ENCODE results near the gene NAT8.
"Not testable (repeated sequence)": the region's sequence is repeated elsewhere in the genome, so short reads cannot be mapped to it uniquely, and the experiment has no call there.

Gene NAT8, protein sequence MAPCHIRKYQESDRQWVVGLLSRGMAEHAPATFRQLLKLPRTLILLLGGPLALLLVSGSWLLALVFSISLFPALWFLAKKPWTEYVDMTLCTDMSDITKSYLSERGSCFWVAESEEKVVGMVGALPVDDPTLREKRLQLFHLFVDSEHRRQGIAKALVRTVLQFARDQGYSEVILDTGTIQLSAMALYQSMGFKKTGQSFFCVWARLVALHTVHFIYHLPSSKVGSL

DNA sequence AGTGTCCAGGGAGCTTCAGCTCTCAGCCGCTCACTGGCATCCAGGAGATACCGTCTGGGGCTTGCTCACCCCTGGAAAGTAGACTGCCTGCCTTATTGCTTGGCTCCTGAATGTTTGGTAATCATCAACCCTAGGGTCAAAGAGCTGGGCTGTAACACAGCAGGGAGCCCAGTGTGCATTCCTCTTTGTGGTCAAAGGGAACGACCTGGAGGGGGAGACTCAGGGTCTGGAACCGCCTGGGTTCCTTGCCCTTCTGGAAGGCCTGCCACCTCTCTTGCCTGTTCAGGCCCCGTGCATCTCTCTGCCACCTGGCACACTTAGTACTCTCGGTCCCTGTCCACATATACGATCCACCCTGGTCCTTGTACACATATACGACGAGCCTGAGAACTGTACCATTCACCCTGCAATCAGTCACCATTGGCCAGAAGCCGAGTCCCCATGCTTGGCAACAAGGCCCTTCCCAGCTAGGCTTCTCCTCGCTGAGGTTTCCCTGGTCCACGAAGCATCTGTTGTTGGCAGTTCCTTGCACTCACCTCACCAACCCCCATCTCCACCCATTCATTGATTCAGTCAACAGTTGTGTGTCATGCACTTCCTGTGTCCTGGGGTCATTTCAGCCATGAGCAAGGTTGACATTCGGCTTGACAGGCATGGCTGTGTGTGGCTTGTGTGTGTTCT, at the start of gene NAT8:
Gene NAT8 (minus strand): TSS at position 85 of the 681 bp plus-strand sequence. CDS start 794 bp downstream, outside the sequence.
- DNase-seq, result no peak

DNA sequence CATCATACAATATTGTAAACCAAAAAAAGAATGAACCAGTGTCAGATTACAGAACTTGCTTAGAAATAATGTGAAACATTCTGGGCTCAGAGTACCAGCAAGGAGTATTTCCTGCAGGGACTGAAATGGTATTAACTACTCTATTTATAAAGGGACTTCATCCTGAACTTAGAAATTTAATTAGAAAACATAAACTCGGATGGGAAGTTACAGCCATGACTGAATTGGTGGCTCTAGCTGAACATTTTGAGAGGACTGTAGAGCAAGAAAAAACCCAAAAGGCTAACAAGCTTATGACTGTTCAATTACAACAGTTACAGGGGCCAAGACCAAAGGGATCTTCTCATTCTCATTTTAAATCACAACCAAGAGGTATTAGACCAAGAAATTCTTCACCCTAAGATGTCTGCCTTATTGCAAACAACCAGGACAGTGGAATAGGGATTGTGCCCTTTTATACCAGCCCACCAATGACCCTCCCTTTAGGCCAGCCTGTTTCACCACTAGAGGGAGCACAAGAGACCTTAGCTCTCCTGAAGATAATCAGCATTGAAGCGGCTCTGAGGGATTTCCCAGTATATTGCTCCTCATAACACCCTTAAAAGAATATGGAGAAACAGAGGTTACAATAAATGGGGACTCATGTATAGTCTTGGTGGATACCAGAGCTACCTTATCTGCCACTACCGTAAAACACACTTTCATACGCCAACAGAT, 48.3 kb upstream of the NAT8 start:
- DNase-seq, result peak in 1 of 2 donors; percentile 9

DNA sequence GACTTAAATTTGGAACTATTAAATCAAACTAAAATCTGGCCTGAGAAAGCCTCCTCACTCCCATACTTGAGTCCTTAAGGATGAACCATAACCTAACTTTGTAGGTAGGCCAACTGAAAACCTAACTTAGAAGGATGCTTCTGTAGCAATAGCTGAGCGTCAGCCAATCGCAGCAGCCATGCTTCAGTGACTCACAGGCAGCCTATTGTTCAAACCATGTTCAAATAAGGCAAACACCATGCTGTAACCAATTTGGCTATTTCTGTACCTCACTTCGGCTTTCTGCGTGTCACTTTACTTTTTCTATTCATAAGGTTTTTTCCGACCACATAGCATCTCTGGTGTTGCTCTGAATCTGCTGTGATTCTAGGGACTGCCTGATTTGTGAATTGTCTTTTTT, 46.3 kb upstream of the NAT8 start:
- not testable (repeated sequence) for DNase-seq

DNA sequence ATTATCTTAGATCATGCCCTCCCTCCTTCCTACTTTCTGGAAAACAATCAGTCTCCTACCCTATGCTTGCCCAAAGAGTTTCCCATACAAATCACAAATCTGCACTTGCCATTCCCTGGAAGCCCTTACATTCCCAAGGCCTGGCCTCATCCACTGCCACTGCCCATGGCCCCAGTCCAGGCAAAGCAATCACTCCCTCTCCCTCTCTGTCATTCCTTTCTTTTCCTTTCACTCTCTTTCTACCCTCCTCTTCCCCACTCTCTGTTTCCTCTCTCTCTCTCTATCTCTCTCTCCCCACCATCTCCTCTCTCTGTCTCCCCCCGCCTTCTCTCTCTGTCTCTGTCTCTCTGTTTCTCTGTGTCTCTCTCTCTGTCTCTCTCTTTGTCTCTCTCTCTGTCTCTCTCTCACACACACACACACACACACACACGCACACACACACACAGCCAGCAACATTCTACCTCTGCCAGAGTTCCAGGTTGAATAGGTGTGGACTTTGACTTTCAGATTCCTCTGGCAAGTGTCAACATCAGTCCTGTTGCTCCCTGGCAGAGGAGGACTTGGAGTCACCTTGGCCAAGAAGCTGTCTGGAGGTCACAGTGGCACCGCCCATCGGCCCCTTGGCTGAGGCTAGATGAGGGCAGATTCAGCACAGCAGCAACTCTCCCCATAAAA, 43.7 kb upstream of the NAT8 start:
- DNase-seq, result no peak

DNA sequence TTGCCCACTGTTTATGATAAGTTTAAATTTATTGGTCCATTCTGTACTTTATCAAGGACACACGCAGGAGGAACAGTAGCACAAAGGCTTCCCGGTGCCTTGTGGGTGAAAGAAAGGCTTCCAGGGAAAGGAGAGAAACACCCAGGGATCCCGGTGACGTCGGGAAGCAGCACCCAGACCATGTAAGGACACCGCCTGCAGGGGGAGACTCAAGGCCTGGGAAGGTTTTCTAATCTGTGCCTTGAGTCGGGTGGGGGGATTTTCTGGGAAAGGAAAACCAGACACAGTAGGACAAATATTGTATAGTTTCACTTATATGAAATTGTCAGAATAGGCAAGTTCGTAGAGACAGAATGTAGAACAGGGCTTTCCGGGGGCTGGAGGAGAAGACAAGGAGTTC, 42.7 kb upstream of the NAT8 start:
- not testable (repeated sequence) for DNase-seq

DNA sequence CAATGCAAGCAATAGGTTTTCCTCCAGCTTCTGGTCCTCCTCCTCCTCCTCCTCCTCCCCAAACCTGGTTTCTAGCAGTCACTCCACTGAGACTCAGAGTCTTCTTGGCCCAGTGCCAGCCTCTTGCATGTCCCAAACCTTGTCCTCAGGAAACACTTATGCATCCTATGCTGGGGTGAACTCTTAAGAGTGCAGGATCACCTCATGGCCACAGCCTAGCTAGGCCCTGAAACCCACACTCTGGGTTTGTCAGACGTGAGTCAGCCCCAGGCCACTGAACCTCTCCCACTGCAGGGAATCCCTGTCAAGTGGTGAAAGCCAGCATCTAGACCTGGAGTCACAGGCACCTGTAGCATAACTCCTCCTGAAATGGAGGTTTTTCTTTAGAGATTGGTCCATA, 42.1 kb upstream of the NAT8 start:
- DNase-seq, result not testable (repeated sequence)

DNA sequence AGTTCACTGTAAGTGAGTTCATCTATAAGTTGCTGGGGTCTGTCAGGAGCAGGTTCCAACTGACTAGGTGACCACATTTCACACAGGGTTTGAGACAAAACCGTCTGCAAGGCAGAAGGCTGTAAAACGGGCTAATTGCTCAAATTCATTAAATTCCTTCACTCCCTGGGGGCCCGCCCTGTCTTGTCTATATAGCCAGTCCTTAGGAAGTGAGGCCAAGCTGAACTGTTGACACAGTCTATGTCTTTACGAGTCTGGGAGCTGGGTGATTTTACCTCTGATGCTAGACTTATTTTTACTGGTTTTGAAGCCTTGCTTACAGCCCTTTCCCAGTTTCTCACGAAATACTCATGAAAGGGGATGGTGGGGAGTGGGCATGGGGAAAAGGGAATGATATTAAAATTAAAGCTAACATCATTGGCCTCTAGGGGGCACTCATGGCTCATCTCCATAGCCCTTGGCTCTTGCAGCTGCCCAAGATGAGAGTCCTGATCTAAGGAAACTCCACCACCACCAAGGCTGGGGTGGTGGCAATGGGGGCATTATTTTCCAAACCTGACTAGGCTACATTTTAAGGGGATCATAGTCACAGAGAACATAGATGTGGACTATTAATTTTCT, 37.8 kb upstream of the NAT8 start:
- DNase-seq, result peak; percentile 38 to 47

DNA sequence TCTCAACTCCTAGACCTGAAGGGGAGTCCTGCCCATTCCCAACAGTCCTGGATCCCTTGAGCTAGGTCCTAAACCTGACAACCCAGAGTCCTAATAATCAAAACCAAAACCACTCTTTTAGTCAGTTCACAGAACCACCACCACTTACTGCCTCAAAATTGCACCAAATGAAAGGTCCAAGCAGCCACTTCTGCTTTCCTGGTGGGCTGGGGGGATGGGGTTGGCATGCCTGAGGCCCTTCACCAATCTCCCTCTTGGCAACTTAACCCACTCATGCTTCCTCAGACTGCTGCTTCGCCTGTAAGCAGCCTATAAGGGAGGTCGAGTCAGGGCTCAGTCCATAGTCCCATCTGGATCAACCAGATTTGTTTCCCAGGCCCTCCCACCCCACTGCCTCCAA, 37.0 kb upstream of the NAT8 start:
- DNase-seq, result not testable (repeated sequence)

DNA sequence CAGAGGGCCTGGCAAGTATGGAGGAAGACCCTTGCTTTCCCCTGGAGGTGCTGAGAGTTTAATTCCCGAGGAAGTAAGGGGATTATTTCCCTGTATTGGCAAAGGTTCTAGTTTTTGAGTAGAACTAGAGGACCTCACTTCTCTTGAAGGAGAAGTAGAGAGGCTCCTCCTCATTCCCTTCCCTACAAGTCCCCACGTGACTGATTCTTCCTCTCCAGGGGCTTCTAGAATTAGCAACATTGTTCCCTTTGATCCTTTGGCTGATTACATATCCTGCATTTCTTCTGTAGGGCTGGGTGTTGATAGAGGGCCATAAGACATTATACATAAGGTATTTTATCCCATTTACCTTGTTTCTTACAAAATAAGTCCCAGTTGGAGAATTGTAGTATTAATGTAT, 35.8 kb upstream of the NAT8 start:
- DNase-seq, result not testable (repeated sequence)

DNA sequence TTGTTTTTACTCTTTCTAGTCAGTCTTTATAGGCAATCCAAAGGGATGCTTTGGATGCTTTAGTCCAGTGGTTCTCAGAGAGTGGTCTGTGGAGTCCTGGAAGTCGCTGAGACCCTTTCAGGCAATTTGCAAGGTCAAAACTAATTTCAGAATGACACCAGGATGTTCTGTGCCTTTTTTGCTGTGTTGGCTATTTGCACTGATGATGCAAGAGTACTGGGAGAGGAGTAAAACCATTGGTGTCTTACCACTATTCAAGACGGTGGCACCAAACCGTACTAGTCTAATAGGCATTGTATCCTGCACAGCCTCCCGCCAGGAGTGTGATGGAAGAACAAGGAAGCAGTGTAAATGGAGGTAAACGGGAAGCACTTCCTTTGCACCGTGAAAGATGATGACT, 34.0 kb upstream of the NAT8 start:
- DNase-seq, result not testable (repeated sequence)

DNA sequence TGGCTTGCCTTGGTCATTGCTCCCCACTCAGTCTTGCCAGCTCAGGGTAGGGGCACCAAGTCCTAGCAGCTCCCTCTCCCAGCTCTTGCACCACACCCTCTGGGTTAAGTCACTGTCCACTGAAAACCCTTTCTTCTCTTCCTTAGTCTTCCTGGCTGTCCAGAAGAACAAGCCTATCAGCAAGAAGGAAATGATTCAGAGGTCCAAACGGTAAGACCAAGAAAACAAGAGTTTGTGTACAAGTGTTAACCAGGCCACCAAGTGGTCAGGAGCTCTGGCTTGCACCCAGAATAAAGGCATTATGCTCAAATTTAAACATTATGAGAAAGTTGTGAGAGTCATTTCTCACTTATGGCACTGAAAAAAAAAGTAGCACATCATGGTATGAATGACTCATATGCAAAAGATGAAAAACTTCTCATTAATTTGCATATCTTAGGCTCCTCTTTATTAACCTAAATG, 32.5 kb upstream of the NAT8 start:
- DNase-seq, result not testable (repeated sequence)

DNA sequence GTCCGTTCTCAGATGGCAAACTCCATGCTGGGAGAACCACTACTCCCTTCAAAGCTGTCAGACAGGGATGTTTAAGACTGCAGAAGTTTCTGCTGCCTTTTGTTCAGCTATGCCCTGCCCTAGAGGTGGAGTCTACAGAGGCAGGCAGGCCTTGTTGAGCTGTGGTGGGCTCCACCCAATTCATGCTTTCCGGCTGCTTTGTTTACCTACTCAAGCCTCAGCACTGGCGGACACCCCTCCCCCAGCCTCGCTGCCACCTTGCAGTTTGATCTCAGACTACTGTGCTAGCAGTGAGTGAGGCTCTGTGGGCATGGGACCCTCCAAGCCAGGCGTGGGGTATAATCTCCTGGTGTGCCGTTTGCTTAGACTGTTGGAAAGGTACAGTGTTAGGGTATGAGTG, 27.8 kb upstream of the NAT8 start:
- DNase-seq, result not testable (repeated sequence)

DNA sequence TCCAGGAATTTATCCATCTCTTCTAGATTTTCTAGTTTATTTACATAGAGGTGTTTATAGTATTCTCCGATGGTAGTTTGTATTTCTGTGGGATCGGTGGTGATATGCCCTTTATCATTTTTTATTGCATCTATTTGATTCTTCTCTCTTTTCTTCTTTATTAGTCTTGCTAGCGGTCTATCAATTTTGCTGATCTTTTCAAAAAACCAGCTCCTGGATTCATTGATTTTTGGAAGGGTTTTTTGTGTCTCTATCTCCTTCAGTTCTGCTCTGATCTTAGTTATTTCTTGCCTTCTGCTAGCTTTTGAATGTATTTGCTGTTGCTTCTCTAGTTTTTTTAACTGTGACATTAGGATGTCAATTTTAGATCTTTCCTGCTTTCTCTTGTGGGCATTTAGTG, 25.0 kb upstream of the NAT8 start:
- not testable (repeated sequence) for DNase-seq

DNA sequence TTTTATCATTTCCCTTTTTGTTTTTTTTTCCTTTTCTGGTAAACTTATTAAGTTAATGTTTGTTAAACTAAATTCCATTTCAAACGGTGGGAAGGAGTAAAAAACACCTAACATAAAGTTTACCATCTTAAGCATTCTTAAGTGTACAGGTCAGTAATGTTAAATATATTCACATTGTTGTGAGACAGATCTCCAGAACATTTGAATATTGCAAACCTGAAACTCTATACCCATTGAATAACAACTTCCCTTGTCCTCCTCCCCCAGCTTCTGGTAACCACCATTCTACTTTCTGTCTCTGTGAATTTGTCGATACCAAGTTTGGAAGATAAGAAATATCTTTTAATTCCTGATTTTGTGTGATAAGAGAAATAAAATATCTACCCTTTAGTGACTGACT, 12.0 kb upstream of the NAT8 start:
- no peak for DNase-seq

DNA sequence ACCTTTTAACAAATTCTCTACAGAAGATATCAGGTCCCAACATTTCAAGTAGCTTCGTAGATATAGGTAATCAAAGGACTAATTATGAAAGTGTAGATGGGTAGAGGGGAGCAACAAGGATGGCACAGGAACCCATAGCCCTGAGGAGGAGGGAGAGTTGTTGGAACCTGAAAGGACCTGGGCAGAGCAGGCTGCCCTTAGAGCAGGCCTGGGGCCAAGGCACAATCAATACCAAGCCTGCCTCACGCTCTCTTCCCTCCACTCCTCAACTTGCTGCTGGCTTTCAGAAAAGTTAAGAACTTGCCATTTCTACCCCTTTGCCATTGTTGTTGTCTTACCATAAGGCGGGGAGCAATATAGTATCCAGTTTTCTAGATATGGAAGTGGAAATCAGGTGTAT, 10.1 kb upstream of the NAT8 start:
- no peak for DNase-seq

DNA sequence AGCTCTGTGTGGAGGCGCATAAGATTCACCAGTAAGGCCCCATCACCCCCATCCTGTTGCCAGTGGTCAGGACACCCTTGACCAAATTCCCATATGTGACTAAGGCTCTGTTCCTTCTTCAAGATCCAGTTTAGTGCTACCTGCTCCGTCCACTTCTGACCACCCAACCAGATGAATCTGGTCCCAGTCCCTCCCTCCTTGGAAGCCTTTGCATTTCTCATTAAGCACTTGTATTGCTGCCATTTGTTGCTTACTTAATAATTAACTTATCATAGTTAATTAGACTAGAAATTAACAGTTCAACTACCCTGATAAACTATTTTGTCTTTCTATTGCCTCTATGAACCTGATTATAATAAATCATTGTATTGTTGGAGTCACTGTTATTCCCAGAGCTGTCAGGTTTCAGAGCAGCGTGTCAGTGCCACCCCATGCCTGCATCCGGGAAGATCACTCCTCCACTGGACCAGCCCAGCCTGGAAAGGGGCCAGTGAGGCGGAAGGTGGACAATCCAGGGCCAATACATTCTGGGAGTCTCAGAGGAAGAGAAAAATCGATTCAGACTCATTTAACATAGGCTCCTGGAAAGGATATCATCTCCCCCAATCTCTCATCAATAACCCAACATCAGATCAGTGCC, 9.5 kb upstream of the NAT8 start:
- DNase-seq, result no peak

DNA sequence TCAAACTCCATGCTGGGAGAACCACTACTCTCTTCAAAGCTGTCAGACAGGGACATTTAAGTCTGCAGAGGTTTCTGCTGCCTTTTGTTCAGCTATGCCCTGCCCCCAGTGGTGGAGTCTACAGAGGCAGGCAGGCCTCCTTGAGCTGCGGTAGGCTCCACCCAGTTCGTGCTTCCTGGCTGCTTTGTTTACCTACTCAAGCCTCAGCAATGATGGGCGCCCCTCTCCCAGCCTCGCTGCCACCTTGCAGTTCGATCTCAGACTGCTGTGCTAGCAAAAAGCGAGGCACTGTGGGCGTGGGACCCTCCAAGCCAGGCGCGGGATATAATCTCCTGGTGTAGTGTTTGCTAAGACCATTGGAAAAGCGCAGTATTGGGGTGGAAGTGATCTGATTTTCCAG, 5.5 kb upstream of the NAT8 start:
- DNase-seq, result not testable (repeated sequence)

DNA sequence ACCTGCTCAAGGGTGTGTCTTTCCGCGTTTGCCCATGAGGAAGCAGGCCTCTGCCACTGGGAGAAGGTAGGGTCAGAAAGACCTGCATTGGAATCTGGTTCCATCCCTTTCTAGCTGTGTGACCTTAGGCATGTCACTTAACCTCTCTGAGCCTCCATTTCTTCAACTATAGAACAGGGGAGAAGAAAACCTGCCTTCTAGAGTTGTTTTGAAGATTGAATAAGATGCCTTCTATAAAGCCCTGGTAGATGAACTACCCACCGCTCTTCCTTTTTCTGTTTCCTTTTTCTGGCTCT, 507 bp downstream of the NAT8 start:
- no peak for DNase-seq

DNA sequence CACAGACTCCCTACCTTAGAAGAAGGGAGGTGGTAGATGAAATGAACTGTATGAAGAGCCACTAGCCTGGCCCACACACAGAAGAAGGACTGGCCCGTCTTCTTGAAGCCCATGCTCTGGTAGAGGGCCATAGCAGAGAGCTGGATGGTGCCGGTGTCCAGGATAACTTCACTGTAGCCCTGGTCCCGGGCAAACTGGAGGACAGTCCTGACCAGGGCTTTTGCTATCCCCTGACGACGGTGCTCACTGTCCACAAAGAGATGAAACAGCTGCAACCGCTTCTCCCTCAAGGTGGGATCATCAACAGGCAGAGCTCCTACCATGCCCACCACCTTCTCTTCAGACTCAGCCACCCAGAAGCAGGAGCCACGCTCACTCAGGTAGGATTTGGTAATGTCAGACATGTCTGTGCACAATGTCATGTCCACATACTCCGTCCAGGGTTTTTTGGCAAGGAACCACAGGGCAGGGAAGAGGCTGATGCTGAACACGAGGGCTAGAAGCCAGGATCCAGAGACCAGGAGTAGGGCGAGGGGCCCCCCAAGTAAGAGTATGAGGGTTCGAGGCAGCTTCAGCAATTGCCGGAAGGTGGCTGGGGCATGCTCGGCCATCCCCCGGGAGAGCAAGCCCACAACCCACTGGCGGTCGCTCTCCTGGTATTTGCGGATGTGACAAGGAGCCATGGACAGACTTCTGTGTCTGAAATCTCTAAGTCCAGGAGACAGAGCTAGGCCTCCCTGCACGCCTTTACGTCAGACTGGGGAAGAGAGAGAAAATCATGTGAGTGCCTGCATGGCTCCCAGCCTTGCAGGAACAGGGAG, 1.1 kb downstream of the NAT8 start:
- no peak for DNase-seq

DNA sequence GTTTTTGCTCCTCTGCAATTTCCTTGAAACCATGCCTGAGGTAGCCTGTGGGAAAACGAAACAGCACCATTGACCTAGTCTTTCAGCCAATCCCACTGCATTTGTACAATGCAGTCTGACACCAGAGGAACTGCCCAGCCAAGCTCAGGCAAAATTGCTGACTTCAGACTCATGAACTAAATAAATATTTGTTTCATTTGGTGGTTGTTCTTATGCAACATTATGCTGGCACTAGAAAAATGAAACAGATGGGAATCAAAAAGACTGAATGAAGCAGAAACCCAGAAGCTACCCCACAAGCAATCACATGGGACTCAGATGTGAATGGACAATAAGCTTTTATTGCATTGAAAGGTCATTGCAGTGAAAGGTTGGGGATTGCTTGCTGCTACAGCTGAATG, 1.7 kb downstream of the NAT8 start:
- DNase-seq, result no peak

DNA sequence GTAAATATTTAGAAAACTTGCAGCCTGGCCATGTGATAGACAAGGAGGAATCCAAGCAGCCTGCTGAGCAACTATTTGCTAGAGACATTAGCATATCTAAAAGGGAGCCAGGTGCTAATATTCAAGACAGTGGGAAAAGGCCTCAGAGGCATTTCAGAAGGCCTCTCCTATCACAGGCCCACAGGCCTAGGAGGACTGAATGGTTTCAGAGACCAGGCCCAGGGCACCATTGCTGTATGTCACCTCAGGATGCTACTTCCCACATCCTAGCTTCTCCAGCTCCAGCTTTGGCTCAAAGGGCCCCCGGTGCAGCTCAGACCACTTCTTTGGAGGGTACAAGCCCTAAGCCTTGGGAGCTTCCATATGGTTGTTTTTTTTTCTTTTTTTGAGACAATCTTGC, 3.8 kb downstream of the NAT8 start:
- DNase-seq, result no peak

DNA sequence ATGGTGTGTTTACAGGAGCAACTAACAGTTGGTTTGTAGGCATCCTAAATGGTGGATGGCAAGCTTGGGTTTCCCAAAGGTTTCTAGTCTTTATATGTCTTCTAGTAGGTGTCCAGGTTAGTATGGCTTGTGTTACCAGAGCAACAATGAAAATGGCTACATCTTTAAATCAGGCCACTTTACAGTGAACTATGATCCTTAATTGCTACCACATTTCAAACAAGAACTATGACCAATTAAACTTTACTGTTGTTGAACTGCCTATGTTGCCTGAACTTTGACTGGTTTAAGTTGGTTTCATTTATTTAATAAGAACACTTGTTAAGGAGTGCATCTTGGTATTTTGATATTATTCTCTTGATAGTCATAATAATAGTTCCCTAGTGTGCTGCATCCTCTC, 5.2 kb downstream of the NAT8 start:
- DNase-seq, result not testable (repeated sequence)
